ENCODE measurements around the gene OPA3.
A peak's percentile ranks its signal among the peaks of the same experiment; 100 is the strongest.

OPA3 gene

DNA sequence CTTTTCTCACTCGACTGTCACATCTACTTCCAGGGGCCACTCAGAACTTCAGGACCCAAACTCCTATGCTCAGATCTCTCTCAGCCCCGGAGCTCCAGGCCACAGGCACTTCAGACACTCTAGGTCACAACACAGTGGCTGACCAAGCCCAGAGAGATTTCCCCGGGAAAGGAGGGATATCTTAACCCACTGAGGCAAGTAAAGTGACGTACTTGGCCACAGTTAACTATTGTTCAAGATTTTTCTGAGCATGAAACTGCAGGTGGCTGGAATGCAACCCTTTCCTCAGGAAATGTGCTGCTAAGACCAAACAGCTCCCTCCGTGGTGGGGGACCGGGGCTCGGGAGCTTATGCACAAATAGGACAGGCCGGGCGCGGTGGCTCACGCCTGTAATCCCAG lies 23.9 kb downstream of the OPA3 start:
- DNase-seq, result no peak

DNA sequence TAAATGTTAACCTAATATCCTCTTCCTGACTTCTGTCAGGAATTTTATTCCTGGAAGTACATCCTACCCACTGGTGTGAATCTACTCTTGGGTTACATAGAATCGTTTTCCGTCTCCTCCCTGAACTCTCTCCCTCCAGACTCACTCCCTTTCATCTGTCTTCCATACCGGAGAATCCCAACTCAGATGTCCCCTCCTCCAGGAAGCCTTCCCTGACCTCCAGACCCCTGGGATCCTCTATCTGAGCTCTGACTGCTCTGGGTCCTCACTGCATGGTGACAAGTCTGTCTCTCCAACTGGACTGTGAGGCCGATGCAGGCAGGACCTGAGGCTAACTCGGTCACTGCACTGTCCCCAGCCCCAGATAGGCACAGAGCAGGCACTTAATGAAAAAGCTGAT lies 24.6 kb downstream of the OPA3 start:
- DNase-seq, result no peak

DNA sequence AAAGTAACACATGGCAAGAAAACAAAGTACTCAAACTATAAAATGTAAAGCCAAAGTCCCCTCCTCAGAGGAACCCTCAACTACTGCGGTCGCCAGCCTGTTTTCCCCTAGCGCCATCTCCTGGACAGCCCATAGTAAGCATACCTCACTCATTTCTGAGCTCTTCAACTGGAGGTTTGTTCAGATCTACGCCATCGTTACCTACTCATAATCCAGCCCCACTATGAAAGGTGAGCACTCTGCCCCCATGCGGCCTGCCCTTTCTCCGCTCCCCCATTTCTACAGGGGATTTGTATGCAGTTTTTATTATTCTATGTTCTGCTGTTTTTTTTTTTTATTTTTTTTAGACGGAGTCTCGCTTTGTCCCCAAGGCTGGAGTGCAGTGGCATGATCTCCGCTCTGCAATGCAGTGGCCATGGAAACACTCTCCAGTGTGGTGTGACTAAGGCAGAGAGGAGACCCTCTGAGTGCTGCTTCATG lies 26.2 kb downstream of the OPA3 start:
- DNase-seq, result peak; percentile 77

DNA sequence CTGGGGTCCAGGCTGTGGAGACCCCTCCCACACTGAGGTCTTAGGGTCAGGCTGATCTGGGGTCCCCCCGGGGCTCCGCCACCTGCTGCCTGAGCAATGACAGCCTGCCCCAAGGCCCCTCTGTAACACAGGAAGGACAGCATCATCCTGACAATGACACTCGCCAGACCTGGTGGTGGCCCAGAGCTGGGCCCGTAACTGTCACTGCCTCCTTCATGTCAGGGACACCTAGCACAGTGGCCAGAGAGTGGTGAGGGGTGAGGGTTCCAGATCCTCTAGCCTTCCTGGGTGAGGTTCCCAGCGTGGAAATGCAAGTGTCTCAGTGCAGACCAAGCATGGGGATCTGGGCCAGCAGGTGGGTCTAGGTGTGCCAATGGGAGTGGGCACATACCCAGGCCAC lies 27.8 kb downstream of the OPA3 start:
- DNase-seq, result no peak

DNA sequence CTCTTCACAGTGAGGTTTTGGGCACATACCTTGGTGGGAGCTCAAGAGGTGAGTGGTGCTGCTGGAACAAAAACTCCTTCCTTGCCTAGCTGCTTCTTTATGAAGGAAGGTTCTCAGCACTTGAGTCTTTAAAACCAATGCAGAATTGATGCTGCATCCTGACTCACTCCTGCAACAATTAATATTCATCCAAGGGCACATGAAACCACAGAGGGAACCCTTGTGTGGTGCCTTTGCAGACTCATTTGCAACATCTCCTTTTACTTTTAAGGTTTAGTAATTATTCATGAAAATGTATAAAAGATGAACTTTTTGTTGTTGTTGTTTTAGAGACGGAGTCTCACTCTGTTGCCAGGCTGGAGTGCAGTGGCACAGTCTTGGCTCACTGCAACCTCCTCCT lies 30.1 kb downstream of the OPA3 start:
- DNase-seq, result no peak

DNA sequence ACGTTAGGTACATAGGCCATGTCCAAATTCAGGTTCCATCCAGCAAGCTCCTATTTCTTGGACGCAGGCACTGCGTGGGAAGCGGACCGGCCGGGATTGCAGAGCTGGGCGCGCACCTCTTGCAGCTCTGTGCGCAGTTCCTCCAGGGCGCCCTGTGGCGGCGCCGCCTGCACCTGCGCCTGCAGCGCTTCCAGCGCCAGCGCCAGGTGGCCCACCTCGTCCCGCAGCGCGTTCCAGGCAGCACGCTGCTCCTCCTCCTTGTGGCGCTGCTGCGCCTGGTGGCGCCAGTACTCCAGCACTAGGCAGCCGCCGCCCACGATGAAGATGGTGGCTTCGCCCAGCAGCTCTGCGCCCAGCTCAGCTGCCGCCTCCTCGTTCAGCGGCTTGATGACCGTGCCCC lies 31.1 kb downstream of the OPA3 start:
- DNase-seq, result no peak

DNA sequence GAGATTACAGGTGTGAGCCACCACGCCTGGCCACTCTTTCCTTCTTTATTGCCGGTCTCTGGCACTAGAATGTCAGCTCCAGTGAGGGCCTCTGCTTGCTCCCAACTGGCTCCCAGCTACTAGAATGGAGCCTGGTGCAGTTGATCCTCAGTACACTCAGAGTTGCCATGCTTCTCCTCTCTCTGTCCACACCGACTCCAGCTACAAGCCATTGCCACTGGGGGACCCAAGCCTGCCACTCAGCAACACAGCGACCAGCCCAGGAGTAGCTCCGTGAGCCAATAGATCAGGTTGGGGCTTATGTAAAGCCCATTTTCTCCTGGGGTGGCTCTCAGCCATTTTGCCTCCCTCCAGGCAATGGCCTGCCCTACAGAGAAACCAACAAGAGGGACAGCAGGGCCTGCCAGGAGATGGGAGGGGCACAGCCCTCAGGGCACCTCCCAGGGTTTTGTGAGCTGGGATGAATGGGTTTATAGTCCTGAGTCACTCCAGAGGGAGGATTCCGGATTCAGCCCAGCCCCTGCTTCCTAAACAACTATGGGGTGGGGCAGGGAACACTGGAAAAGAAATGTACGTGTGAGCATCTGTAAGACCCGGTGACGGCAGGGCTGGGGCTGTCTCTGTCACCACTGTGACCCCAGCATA lies 36.5 kb downstream of the OPA3 start:
- peak; percentile 28 for DNase-seq

DNA sequence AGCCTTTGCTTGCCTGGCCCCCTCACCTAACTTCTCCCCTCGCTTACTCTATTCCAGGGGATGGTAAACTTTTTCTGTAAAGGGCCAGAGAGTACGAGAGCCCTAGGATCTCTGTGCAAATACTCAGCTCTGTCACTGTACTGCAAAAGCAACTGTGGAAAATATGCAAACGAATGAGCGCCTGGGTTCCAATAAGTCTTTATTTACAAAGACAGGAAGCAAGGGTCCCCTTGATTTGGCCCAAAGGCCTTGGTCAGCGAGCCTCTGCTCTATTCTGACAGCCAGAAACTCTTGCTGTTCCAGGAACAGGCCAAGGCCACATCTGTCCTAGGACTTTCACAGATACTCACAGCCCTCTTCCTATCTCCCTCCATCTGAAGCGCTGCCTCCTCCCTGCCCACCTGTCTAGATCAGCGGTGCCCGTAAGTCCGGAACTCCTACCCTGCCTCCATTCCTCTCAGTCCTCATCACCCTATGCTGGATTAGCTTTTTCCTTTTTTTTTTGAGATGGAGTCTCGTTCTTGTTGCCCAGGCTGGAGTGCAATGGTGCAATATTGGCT lies 37.3 kb downstream of the OPA3 start:
- no peak for DNase-seq

DNA sequence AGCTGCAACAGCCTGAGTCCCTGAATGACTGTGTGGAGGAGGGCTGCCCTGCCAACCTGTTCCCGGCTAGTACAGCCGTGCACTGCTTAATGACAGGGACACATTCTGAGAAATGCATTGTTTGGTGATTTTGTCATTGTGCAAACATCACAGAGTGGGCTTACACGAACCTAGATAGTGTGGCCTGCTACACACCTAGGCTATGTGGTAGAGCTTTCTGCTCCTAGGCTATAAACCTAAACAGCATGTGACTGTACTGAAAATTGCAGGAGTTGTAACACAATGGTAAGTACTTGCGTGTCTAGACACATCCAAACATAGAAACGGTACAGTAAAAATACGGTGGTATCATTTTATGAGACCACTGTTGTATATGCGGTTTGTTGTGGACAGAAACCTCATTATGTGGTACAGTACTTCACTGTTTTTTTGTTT lies 42.4 kb downstream of the OPA3 start:
- DNase-seq, result no peak

DNA sequence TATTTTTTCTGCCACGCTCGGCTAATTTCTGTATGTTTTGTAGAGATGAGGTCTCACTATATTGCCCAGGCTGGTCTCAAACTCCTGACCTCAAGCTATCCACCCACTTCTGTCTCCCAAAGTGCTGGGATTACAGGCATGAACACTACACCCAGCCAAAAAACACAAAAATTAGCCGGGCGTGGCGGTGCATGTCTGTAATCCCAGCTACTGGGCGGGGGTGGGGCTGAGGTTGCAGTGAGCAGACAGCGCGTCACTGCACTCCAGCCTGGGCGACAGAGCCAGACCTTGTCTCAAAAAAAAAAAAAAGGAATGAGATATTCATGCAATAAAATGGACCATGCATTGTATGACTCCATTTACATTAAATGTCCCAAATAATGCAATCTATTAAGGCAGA lies 45.1 kb downstream of the OPA3 start:
- DNase-seq, result no peak

DNA sequence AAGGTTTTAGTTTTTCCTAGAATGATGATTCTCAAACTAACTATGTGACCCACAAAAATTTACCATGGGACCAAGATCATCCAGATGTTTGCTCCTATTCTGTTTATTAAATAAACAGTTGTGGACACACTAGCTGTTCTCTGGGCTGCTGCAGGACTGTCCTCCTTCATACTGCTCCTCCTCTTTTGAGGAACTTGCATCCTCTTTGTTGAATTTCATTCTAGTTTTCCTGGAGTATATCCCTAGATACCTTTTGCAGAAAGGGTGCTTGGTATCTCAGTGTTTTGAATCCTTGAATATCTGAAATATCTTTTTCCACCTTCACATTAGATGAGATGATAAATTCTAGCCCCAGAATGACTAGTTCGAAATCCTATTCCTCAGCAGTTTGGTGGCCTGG lies 53.3 kb downstream of the OPA3 start:
- no peak for DNase-seq

DNA sequence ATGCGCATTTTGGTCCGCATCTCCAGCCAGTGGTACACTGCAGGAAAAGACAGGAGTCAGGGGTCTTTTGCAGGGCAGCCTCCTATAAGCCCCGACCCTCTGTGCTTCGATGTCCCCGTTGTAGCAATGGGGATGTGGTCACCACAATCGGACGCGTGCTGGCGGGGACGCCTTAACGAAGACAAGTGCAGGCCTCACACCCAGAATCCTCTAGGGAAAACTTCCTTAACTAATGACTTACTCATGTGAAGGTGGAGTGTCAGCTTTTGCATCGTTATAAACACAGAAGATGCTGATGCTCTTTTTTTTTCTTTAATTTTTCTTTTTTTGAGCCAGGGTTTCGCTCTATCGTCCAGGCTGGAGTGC lies 55.2 kb downstream of the OPA3 start:
- DNase-seq, result peak; percentile 48

DNA sequence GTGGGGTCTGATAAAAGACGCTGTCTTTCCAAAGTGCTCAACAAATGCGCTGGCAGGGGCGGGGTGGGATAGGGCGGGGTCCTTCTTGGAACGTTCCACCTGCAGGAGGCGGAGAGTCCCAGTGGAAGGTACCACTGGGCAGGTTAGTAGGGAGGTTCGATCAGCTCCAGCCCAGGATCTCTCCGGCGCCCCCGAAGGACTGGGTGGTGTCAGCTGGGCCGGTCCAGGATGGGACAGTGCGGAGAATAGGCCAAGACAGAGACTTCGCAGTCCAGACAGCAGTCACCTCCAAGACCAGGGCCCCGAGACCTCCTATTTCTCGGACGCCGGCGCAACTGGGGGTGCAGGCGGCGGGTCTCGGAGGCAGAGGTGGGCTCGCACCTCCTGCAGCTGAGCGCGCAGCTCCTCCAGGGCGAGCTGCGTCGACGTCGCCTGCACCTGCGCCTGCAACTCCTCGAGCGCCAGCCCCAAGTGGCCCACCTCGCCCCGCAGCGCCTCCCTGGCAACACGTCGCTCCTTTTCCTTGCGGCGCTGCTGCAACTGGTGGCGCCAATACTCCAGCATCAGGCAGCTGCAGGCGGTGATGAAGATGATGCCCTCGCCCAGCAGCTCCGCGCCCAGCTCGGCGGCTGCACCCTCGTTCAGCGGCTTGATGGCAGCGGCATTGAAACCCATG lies 55.7 kb downstream of the OPA3 start:
- peak; percentile 82 for DNase-seq

DNA sequence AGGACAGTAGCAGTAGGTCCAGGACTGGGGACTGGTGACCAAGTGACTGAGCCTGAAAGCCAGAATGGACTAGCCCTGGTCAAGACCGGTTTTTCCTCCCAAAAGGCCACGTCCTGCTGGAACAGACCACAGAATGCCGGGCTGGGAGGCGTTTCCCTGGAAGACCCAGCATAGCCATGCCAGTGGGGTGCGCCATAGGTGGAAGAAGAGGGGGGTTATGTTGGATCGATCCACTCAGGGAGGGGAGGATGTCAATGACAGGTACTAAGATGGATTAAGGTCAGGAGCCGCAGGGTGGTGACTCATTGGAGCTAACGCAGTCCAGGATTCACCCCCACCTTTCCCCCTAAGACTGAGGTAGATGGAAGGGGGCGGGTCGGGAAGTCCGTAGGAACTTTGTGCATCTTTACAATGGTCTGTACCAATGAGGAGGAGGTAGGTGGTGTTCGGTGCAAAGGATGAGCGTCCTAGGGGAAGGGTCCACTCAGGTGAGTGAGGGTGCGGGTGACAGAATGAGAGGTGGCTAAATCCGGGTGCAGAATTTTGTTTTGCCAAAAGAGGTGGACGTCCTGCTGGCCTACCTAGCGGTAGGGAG lies 56.4 kb downstream of the OPA3 start:
- peak; percentile 66 for DNase-seq

DNA sequence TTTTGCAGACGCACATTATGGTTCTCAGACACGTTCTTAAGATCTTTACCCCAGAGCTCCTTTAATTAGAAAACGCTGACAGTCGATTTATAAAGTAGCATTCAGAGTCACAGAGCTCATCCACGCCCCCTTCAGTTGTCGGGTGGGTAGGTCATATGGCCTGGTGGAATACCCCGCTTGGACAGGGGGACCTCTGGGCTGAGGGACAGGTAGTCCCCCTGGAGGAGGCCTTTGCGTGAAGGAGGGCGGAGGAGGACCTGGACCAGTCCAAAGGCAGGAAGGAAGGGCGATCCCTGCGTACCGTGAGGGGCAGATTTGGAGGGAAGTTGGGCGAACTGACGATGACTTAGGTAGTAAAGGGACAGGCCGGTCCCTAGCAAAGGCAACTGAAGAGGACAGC lies 56.9 kb downstream of the OPA3 start:
- DNase-seq, result peak; percentile 21

DNA sequence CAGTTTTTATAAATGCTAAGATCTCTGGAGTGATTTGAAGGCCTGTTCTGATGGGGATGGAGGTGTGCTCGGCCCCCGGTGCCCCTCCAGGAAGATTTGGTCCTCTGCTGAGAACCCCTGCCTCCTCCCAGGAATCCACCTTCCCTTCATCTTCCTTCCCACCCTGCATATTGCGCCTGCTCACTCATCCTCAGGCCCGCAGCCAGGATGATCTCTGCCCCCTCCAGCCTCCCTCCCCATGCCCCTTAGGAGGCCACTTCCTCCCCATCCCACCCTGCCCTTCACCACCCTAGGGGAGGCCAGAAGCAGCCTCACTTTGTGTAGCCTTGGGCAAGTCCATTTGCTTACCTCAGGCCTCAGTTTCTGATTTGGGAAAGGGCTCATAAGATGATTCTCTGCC lies 57.6 kb downstream of the OPA3 start:
- DNase-seq, result no peak

DNA sequence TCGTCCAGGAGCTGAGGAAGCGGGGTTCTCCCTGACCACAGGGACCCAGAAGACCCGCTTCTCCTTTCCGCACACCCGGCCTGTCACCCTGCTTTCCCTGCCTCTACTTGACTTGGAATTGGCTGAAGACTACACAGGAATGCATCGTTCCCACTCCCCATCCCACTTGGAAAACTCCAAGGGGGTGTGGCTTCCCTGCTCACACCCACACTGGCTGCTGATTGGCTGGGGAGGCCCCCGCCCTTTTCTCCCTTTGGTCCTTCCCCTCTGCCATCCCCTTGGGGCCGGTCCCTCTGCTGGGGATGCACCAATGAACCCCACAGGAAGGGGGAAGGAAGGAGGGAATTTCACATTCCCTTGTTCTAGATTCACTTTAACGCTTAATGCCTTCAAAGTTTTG lies 58.5 kb downstream of the OPA3 start:
- DNase-seq, result peak; percentile 96

DNA sequence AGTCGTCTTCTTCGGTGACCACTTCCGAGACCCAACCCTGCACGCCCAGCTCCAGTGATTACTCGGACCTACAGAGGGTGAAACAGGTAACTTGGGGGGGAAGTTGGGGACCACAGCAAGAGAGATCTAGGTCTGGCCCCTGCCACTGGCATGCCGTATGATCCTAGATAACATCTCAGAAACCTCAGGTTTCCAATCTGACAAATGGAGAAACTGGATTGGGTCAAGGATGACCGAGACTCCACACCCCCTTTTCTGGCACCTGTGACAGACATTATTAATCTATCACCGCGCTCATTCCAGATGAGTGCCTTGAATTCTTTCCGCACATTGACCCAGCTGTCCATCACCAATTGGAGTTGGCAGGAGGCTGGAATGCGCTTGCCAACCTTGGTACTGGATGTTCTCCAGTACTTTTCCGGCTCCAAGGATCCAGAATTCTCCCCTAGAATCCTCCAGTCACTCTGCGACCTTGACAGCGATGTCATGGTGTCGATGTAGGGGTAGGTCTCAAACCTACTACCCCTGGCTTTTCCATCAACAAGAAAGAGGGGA lies 60.0 kb downstream of the OPA3 start:
- no peak for DNase-seq

DNA sequence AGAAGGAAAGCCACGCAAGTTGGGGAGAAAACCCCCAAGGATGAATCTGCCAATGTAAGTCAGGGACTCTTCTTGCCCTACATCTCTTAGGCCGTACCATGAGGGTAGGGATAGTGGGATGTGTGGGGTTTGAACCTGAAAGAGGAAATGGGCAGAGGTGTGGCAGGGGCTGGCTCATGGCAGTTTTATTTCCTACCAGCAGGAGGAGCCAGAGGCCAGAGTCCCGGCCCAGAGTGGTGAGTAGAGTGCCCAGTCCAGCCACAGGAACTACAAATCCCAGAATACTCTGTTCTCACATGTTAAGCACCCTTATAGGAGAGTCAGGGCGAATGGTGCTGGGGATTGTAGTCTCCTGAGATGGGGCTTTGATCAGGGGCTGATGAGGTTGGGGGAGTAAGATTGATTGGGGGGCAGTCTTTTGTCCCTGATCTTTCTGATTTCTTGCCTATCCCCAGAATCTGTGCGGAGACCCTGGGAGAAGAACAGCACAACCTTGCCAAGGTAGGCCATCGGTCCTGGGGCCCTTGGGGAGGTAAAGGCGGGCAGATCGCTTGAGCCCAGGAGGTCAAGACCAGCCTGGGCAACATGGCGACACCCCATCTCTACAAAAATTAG lies 60.9 kb downstream of the OPA3 start:
- peak; percentile 97 for DNase-seq

DNA sequence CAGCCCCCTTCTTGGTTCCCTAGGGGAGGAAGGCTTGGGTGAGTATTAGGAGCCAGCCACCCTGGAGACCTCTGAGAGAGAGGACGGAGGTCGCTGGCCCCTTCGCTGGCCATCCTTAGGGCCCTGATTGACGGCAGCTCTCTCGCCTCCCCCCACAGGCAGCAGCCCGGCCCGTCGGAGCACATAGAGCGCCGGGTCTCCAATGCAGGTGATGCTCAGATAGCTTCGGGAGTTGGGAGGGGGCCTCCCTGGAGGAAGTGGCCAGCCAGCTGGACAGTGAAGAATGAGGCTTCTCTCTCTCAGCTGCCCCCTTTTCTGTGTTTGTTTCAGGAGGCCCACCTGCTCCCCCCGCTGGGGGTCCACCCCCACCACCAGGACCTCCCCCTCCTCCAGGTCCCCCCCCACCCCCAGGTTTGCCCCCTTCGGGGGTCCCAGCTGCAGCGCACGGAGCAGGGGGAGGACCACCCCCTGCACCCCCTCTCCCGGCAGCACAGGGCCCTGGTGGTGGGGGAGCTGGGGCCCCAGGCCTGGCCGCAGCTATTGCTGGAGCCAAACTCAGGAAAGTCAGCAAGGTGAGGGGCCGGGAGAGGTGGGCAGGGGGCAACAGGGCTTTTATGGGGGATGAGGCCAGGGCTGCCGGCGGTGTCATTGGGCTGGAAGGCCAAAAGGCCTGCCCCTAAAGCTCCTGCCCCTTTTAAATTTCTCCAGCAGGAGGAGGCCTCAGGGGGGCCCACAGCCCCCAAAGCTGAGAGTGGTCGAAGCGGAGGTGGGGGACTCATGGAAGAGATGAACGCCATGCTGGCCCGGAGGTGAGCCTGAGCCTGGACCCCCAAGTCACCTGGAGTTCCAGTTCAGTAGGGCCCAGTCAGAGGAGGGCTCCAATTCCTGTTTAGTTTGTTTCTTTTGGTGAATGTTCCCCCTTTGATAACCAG lies 62.3 kb downstream of the OPA3 start:
- no peak for DNase-seq

DNA sequence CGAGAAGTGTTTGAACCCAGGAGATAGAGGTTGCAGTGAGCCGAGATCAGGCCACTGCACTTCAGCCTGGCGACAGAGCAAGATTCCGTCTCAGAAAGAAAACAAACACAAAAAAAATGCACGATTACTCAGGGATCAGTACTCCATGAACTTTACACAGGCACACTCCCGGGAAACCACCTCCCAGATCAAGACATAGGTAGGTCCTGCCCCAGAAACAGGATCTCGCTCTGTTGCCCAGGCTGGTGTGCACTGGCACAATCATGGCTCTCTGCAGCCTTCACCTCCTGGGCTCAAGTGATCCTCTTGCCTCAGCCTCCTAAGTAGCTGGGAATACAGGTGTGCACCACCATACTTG lies 66.2 kb downstream of the OPA3 start:
- no peak for DNase-seq

All from NCI-H82 (cell line).